A549 (cell line): Measurements from ENCODE around the gene GPR27. TPM values are rescaled to one million over a fixed set of nuclear protein-coding genes. Genes with fewer than 3 reads are reported as not detected.

Source experiments
- ATAC-seq, 2 experiments: fragments of 200-7000 bp in 1 of 2; fragments of >200 bp in 1 of 2; cut with Nextera tagmentation in 1 of 2; cut with Tn5 transposase in 1 of 2; 3 replicates each; pipeline versions ENCODE4 v1.8.0 to v1.9.1; 2018 to 2020; ENCODE audit warnings: mild to moderate bottlenecking in 1 of 2, moderate library complexity in 1 of 2
- CTCF ChIA-PET: fragments of 300-600 bp; sonication (Branson Sonifier 250); formaldehyde crosslinking; extraction: SDS; loops from one replicate; lab custom pipeline; 2021; ENCODE audit warnings: antibody characterized with exemption, inconsistent platforms; lab: Yijun Ruan, JAX
- POLR2A ChIA-PET: fragments of 350-600 bp; formaldehyde crosslinking; extraction: SDS; loops from one replicate; lab custom pipeline; 2021; ENCODE audit warnings: antibody characterized with exemption, inconsistent platforms; lab: Yijun Ruan, JAX
- DNase-seq, 2 experiments: peaks; one replicate each; pipeline versions ENCODE4 v3.0.0 to v3.0.0-alpha.2; 2011 to 2016; ENCODE audit warnings: low read depth in 1 of 2, low spot score in 1 of 2
- FAIRE-seq: peaks from 2 replicates; lab custom pipeline; 2011; peaks lifted over from hg19 to GRCh38; lab: Jason Lieb, UNC
- H3K27ac ChIP-seq, 2 experiments: fragments of >200 bp; sonication (Bioruptor Twin); formaldehyde crosslinking; 3 replicates each; pipeline ENCODE4 v1.5.1; 2016 to 2017
- H3K4me1 ChIP-seq: fragments of >200 bp; sonication (Bioruptor Twin); formaldehyde crosslinking; 3 replicates; pipeline ENCODE4 v1.6.1; 2016
- H3K4me2 ChIP-seq: fragments of >200 bp; sonication (Bioruptor Twin); formaldehyde crosslinking; 3 replicates; pipeline ENCODE4 v1.6.1; 2016
- H3K4me3 ChIP-seq: fragments of >200 bp; sonication (Bioruptor Twin); formaldehyde crosslinking; 3 replicates; pipeline ENCODE4 v1.5.1; 2016
- H3K9me3 ChIP-seq: fragments of >200 bp; sonication (Bioruptor Twin); formaldehyde crosslinking; 3 replicates; pipeline ENCODE4 v1.6.1; 2016
- ATOH8 ChIP-seq: fragments of 250-450 bp; sonication (Bioruptor Pico); IDR thresholded peaks from 2 replicates; pipeline ENCODE4 v1.5.0; 2020; ENCODE audit warnings: low read depth, mild to moderate bottlenecking, moderate library complexity
- CBX2 ChIP-seq: fragments of 200-600 bp; sonication (generic); IDR thresholded peaks from 2 replicates; pipeline ENCODE4 v1.6.1; 2016; ENCODE audit warnings: low read depth, mild to moderate bottlenecking, borderline replicate concordance
- CEBPB ChIP-seq, 2 experiments: fragments of >200 bp in 1 of 2; sonication (Bioruptor Twin) in 1 of 2; formaldehyde crosslinking in 1 of 2; IDR thresholded peaks; 2 replicates each; pipeline ENCODE4 v1.6.1; 2012 to 2016
- CHD2 ChIP-seq: fragments of 150-350 bp; IDR thresholded peaks from 2 replicates; pipeline ENCODE4 v1.6.1; 2014; ENCODE audit warnings: low read length; ENCODE audit not compliant: partially characterized antibody
- EHF ChIP-seq: fragments of 250-450 bp; sonication (Bioruptor Pico); IDR thresholded peaks from 2 replicates; pipeline ENCODE4 v1.5.0; 2020; ENCODE audit warnings: mild to moderate bottlenecking
- EP300 ChIP-seq, 2 experiments: fragments of >200 bp; sonication (Bioruptor Twin); formaldehyde crosslinking; IDR thresholded peaks; 2 replicates in 1 of 2; 3 replicates in 1 of 2; pipeline ENCODE4 v1.6.1; 2016 to 2017
- FOSL2 ChIP-seq, 2 experiments: fragments of 450-650 bp in 1 of 2; fragments of >200 bp in 1 of 2; sonication (Bioruptor Twin) in 1 of 2; formaldehyde crosslinking; IDR thresholded peaks; 2 replicates each; pipeline versions ENCODE4 v1.5.0 to v1.6.1; 2016 to 2020; ENCODE audit warnings: mild to moderate bottlenecking in 1 of 2, moderate library complexity in 1 of 2
- FOXS1 ChIP-seq: fragments of 250-450 bp; sonication (Bioruptor Pico); IDR thresholded peaks from 2 replicates; pipeline ENCODE4 v1.5.0; 2020; ENCODE audit warnings: mild to moderate bottlenecking, moderate library complexity
- HES2 ChIP-seq: fragments of >200 bp; sonication (Bioruptor Twin); formaldehyde crosslinking; IDR thresholded peaks from 2 replicates; pipeline ENCODE4 v1.6.1; 2016
- JUNB ChIP-seq: fragments of >200 bp; sonication (Bioruptor Twin); formaldehyde crosslinking; IDR thresholded peaks from 2 replicates; pipeline ENCODE4 v1.6.1; 2016
- KDM5A ChIP-seq: fragments of 200-600 bp; sonication (generic); IDR thresholded peaks from 2 replicates; pipeline ENCODE4 v1.6.1; 2016; ENCODE audit warnings: antibody characterized with exemption, mild to moderate bottlenecking
- MAFK ChIP-seq: fragments of 450-650 bp; IDR thresholded peaks from 2 replicates; pipeline ENCODE4 v1.6.1; 2014; ENCODE audit not compliant: partially characterized antibody
- MAZ ChIP-seq: fragments of 150-350 bp; IDR thresholded peaks from 2 replicates; pipeline ENCODE4 v1.6.1; 2014; ENCODE audit warnings: antibody characterized with exemption, low read depth, low read length, borderline replicate concordance
- NFE2L2 ChIP-seq: fragments of 150-350 bp; conservative IDR thresholded peaks from 2 replicates; pipeline ENCODE4 v1.6.1; 2014; ENCODE audit warnings: low read length
- RAD21 ChIP-seq, 2 experiments: fragments of >200 bp in 1 of 2; sonication (Bioruptor Twin) in 1 of 2; formaldehyde crosslinking in 1 of 2; IDR thresholded peaks in 1 of 2; conservative IDR thresholded peaks in 1 of 2; 2 replicates in 1 of 2; 3 replicates in 1 of 2; pipeline ENCODE4 v1.6.1; 2012 to 2018; ENCODE audit warnings: inconsistent platforms in 1 of 2
- RARB ChIP-seq: fragments of 250-450 bp; sonication (Bioruptor Pico); IDR thresholded peaks from 2 replicates; pipeline ENCODE4 v1.8.0; 2021; ENCODE audit warnings: mild to moderate bottlenecking, moderate library complexity
- REST ChIP-seq: fragments of 200-600 bp; sonication (generic); IDR thresholded peaks from 2 replicates; pipeline ENCODE4 v1.6.1; 2016; ENCODE audit warnings: antibody characterized with exemption, mild to moderate bottlenecking, moderate library complexity
- RFX5 ChIP-seq: fragments of 450-650 bp; IDR thresholded peaks from 2 replicates; pipeline ENCODE4 v1.7.1; 2014; ENCODE audit warnings: antibody characterized with exemption, mild to moderate bottlenecking, moderate library complexity
- SMC3 ChIP-seq: fragments of >200 bp; sonication (Bioruptor Twin); formaldehyde crosslinking; IDR thresholded peaks from 3 replicates; pipeline ENCODE4 v1.6.1; 2018; ENCODE audit warnings: inconsistent platforms
- SREBF2 ChIP-seq: fragments of 450-650 bp; IDR thresholded peaks from 2 replicates; pipeline ENCODE4 v1.6.1; 2014; ENCODE audit warnings: mild to moderate bottlenecking, moderate library complexity
- TP53 ChIP-seq: fragments of 250-450 bp; sonication (Bioruptor Pico); IDR thresholded peaks from 2 replicates; pipeline ENCODE4 v1.5.0; 2021; ENCODE audit warnings: mild to moderate bottlenecking, moderate library complexity
- ZFP36 ChIP-seq: fragments of 450-650 bp; IDR thresholded peaks from 2 replicates; pipeline ENCODE4 v1.6.1; 2014; ENCODE audit warnings: borderline replicate concordance; ENCODE audit not compliant: partially characterized antibody
- ZSCAN20 ChIP-seq: fragments of 250-450 bp; sonication (Bioruptor Pico); IDR thresholded peaks from 2 replicates; pipeline ENCODE4 v1.8.0; 2022; ENCODE audit warnings: mild to moderate bottlenecking, moderate library complexity
- WGBS: methylation state at CpG from one replicate; pipeline ENCODE4 v1.1.6; 2017; ENCODE audit errors: missing lambda C conversion rate; 5-methylcytosine and 5-hydroxymethylcytosine counted together
- polyA plus RNA-seq, 4 experiments: library from polyadenylated mRNA; depleted of rRNA in 3 of 4; stranded (reverse); fragments of >200 nt; fragmentation: RNase III in 1 of 4; extraction: RNeasy Plus Mini Kit Qiagen cat#74134 plus additional on column Dnase treatment in 1 of 4; gene quantifications; 2 replicates in 3 of 4; 3 replicates in 1 of 4; pipeline ENCODE4 v1.2.3, GENCODE V29; 2011 to 2017

The GPR27 gene
- polyA plus RNA-seq, 2 of the 4 experiments (the other 2 are of a cell fraction) = 1.6 to 1.7 TPM

GRCh38 chr3:71785532-71786216 is 32.0 kb downstream of the GPR27 start:
- peak overlapping the region; percentile 96 for H3K4me2 ChIP-seq
- no peak for DNase-seq
- ChIA-PET POLR2A (no interaction called here), CTCF (no interaction called here)
- TF ChIP-seq EHF (no peak), CBX2 (no peak), RFX5 (no peak), TP53 (no peak)
- H3K4me3 ChIP-seq = peak overlapping the region; percentile 54; the same call in 2 of the 3 replicates
- H3K9me3 ChIP-seq = no peaks in the 10 kb centered on the region
- 0 out of 3 replicates have a peak, but pooled peaks cover 3% of the 10 kb centered on the region for H3K4me1 ChIP-seq
- H3K27ac ChIP-seq = no peak overlapping the region
- FAIRE-seq = no peak
- WGBS = 62% methylated on average over 28 of the region's 28 CpGs
- ATAC-seq = no peak

GRCh38 chr3:71786217-71786549 is 32.5 kb downstream of the GPR27 start:
- no peak overlapping the region for H3K4me3 ChIP-seq
- no peak for FAIRE-seq
- ATAC-seq = no peak
- no peak for DNase-seq
- 0 out of 3 replicates have a peak, but pooled peaks cover 3% of the 10 kb centered on the region for H3K4me1 ChIP-seq
- H3K4me2 ChIP-seq = no peak overlapping the region
- WGBS = 53% methylated on average over 8 of the region's 8 CpGs
- H3K27ac ChIP-seq = no peak overlapping the region
- POLR2A ChIA-PET = no interaction called here
- CTCF ChIA-PET = no interaction called here
- TF ChIP-seq FOSL2 (IDR thresholded peaks at IDR 0.05) = no peak
- no peak for TF ChIP-seq FOSL2 (CRISPR knock-in tag; IDR thresholded peaks at IDR 0.05)
- no peak for TF ChIP-seq RAD21 (conservative IDR thresholded peaks at IDR 0.05 in 1 of 2, IDR thresholded peaks at IDR 0.05 in 1 of 2)
- TF ChIP-seq MAFK = no peak
- TF ChIP-seq SMC3 = no peak
- TF ChIP-seq EP300 (IDR thresholded peaks at IDR 0.05) = no peak
- no peak for TF ChIP-seq CEBPB (IDR thresholded peaks at IDR 0.05)
- no peak for TF ChIP-seq RARB
- TF ChIP-seq NFE2L2 = no peak
- no peak for TF ChIP-seq ZFP36
- TF ChIP-seq SREBF2 = no peak
- no peak for TF ChIP-seq ATOH8 (CRISPR knock-in tag)
- TF ChIP-seq HES2 = no peak
- no peak for TF ChIP-seq FOXS1 (CRISPR knock-in tag)
- TF ChIP-seq RFX5 = no peak
- TF ChIP-seq MAZ = no peak
- no peak for TF ChIP-seq REST
- no peaks in the 10 kb centered on the region for H3K9me3 ChIP-seq

GRCh38 chr3:71786551-71786950 is 32.9 kb downstream of the GPR27 start:
- no peak overlapping the region for H3K4me2 ChIP-seq
- POLR2A ChIA-PET = no interaction called here
- CTCF ChIA-PET = no interaction called here
- FAIRE-seq = no peak
- WGBS = 59% methylated on average over 6 of the region's 6 CpGs
- DNase-seq = no peak
- no peak overlapping the region for H3K27ac ChIP-seq
- H3K9me3 ChIP-seq = no peaks in the 10 kb centered on the region
- ATAC-seq = no peak
- H3K4me3 ChIP-seq = no peak overlapping the region
- H3K4me1 ChIP-seq = 0 out of 3 replicates have a peak, but pooled peaks cover 3% of the 10 kb centered on the region
- TF ChIP-seq ZSCAN20 (CRISPR knock-in tag) (no peak), CHD2 (no peak), JUNB (no peak), KDM5A (no peak)
